Stimulated activated CD8-positive, alpha-beta memory T cell treated with anti-CD3 and anti-CD28 coated beads, Interleukin-4, amount 100 ng/mL, for 1 hour (primary cell): ENCODE measurements around the gene HOXB6.

Source experiments
- DNase-seq, 2 donors: peaks; one replicate each; pipeline ENCODE4 v3.0.0-alpha.2; 2020; ENCODE audit warnings: low read depth in 2 of 2, low spot score in 1 of 2

Gene HOXB6

DNA sequence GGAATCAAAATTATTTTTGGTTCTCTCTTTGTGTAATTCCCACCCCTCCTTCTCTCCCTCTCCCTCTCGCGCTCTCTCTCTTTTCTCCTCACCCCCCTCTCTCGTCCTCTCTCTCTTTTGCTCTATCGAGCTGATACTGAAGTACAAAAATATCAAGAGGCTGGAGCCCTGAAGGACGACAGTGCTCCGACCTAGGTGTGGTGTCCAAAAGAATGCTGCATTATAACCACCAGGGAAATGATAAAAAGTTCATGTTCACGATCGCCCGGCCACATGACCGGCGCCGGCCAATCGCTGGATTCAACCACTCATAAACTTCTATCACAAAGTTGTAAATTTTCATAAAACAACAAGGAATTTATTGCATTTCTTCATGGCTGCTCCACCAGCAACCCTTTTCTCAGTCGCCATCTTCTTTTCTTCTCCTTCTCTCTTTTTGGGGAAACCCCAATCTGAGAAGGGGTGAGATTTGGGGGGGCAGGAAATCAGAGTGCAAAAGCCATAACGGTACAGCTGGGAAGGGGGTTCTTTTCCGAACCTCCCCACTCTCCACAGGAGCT is at the start of gene HOXB6:
HOXB6 (minus strand) TSS at position 217 of the 560 bp plus-strand sequence. CDS start 6,836 bp downstream, outside the sequence.
- no peak for DNase-seq

GRCh38 chr17:48649741-48650140 is 45.0 kb upstream of the HOXB6 start:
- DNase-seq = no peak

- DNase-seq = no peak
Measured at GRCh38 chr17:48647963-48648245, 43.1 kb upstream of the HOXB6 start.

GRCh38 chr17:48647103-48647962 is 42.5 kb upstream of the HOXB6 start:
- no peak for DNase-seq

- DNase-seq = no peak
Measured at GRCh38 chr17:48646183-48647102, 41.7 kb upstream of the HOXB6 start.

GRCh38 chr17:48645639-48646182 is 40.9 kb upstream of the HOXB6 start:
- DNase-seq = no peak

GRCh38 chr17:48644910-48645557 is 40.2 kb upstream of the HOXB6 start:
- no peak for DNase-seq

DNA sequence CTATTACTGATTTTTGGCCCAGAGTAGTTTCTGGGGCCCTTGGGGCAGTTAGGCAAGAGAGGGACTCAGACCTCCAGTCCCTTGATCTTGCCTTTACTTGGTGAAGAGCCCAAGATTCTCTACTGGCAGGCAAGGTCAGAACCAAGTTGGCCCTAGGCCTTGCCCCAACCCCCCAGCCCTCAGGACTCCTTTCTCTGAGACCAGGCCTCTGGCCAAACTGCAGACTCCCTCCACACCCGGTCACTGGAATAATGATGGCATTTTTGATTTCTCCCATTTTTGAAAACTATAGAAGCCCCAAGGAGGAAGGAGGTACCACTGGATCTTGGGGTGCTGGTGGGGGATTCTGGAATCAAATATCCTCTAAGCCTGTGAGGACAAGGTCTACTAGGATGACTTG is 39.4 kb upstream of the HOXB6 start:
- DNase-seq = no peak

GRCh38 chr17:48643697-48644012 is 38.9 kb upstream of the HOXB6 start:
- DNase-seq = no peak

DNA sequence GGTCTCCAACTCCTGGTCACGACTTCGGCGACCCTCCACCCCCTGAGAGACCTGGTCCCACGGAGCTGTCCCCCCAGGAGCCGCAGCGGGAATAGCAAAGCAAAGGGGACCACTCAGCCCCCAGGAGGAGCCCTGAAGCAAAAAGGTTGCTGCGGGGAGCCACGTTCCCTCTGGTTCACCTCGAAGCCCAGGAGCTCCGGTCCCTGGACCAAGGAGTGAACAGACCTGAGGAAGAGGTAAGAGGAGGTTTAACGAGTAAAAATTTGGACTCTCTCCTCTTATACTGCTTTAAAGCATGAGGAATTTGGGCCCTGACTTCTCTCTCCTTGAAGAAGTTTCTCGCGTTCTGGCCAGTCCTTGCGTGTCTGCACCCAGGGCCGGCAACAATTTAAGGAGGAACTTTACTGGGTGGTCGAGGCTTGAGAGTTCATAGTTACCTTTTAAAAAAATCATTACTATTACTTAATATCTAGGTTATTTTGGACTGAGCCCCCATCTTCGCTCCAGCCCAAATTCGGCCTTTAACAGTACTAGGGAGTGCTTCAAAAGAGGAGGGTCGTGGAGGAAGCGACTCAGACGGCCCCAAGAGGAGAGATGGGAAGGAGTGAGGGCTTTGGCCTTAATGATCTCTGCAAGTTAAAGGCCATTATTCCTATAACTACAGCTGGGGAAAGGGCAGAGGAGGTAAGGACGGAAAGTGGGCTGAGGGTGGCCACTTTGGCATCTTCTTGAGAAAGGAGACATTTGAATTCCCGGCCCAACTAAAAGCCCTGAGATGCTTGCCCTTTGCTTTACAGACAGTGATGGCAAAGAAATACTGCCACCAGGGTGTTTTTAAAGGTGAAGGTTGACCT is 38.3 kb upstream of the HOXB6 start:
- no peak for DNase-seq

- DNase-seq = no peak
Measured at GRCh38 chr17:48642059-48642842, 37.5 kb upstream of the HOXB6 start.

- DNase-seq = no peak
Measured at GRCh38 chr17:48641541-48642058, 36.8 kb upstream of the HOXB6 start.

GRCh38 chr17:48640858-48641180 is 36.0 kb upstream of the HOXB6 start:
- no peak for DNase-seq

DNA sequence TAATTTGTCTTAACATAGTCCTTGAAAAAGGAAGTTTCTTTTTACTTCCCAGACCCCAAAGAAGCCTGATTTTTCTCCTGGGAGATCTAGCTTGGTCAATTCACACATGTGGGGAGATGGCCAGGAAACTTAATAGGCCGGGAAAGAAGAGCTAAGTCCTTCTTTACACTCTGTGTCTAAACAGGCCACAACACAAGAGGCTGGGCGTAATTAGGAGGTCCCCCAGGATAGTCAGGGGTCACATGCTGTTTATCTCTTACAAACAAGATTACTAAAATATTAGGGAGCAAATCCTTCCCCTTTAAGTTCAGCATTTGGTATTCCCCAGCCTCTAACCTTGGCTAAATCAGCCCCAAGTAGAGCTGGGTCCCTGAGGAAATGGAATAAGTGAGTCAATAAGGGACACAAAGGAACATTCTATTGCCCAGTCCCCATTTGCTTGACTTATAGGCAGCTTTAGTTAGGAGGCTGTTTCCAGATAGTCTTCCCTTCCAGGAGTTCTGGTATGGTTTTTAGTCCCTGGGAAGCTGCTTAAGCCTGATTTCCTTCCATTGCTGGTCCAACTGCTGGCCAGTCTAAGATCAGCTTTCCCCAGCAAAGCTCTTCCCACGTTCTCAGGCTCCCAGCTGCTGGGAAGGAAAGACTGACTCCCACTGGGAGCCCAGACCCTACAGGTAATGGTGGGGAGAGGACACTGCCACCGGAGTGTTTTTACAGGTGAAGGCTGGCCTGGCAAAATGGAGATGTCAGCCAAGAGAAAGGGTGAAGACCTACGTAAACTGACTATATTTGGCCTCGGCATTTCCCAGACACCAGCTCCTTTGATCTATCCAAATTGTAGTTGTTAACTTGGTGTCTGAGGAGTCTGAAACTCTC is 35.4 kb upstream of the HOXB6 start:
- no peak for DNase-seq

DNA sequence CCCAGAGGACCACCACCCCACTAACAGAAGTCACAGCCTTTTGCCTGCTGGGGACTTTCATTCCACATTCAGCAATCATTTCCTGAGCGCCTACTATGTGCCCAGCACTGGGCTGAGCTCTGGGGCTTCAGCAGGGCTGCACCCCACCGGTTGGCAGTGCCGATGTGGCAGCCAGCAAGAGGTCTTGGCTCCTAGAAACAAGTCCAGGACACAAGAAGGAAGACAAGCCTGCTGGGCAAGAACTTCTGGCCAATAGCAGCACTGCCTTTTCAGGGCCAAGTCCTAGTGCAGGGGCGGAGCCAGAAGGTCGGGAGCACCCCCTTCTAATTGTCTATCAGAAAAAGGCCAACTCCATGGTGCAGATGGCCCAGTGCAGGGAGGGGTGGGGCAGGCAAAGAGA is 34.4 kb upstream of the HOXB6 start:
- no peak for DNase-seq

DNA sequence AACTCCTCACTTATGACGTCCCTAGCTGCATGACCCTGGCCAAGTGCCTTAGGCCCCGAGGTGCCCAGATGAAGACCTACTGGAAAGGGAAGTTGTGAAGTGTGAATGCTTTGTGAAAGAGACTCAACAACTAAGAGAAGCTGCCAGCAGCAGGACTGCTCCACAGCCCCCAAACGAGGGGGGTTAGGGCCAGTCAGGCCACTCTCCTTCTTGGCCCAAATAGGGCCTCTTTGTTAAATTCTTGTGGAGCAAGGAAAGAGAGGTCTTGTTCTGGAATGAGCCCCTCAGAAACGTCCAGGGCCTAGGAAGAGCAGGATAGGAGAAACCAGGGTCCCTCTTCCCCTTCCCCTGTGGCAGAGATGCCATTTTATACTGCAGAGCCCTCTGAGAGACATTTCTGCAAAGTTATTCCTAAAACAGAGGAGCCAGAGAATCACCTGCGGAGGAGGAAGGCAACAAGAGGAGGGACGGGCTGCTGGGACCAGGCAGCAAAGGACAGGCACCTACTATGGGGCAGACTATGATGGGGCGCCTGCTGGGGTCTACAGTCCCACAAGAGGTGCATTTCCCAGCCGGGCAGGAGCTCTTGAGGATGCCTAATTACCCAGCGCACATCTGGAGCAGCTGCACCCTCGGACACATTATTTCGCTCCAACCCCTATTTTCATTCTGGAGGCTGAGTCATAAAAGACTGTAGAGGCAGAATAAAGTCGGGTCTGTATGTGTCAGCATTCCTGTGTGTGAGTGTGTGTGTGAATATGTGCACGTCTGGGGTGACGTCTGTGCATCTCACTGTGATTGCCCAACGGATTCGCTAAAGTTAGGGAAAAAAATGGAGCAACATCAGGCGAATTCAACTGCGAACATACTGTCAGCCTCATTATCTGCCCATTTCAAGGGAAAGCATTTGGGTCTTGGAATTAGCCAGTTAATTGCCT is 32.8 kb upstream of the HOXB6 start:
- DNase-seq = no peak
